H1 (cell line): ENCODE results near the gene BCAR3. TPM values are rescaled to one million over a fixed set of nuclear protein-coding genes. Genes with fewer than 3 reads are reported as not detected.

Source experiments
- EGR1 ChIP-seq: IDR thresholded peaks from 2 replicates; pipeline ENCODE4 v1.6.1; 2011; ENCODE audit warnings: low read depth, low read length, borderline replicate concordance
- EP300 ChIP-seq, 2 experiments: IDR thresholded peaks; 1 replicate in 1 of 2; 2 replicates in 1 of 2; pipeline ENCODE4 v1.6.1; 2011 to 2012; ENCODE audit warnings: low read depth in 2 of 2, low read length in 2 of 2, mild to moderate bottlenecking in 2 of 2, borderline replicate concordance in 1 of 2, inconsistent platforms in 1 of 2, moderate library complexity in 1 of 2
- GABPA ChIP-seq: IDR thresholded peaks from 2 replicates; pipeline ENCODE4 v1.6.1; 2011; ENCODE audit warnings: mild to moderate bottlenecking, low read length, moderate library complexity, borderline replicate concordance; ENCODE audit not compliant: insufficient read depth
- HDAC2 ChIP-seq, 2 experiments: fragments of 300-600 bp in 1 of 2; sonication (generic) in 1 of 2; IDR thresholded peaks; 2 replicates each; pipeline ENCODE4 v1.6.1; 2011 to 2012; ENCODE audit warnings: low read depth in 2 of 2, low read length in 2 of 2, mild to moderate bottlenecking in 2 of 2, moderate library complexity in 2 of 2, borderline replicate concordance in 1 of 2, inconsistent platforms in 1 of 2
- KDM4A ChIP-seq: IDR thresholded peaks from one replicate; pipeline ENCODE4 v1.7.1; 2012; ENCODE audit warnings: low read depth, mild to moderate bottlenecking, moderate library complexity, low read length, inconsistent platforms; ENCODE audit not compliant: severe bottlenecking
- PHF8 ChIP-seq: fragments of 200-600 bp; sonication (generic); conservative IDR thresholded peaks from 2 replicates; pipeline ENCODE4 v1.7.1; 2012; ENCODE audit warnings: low read depth, mild to moderate bottlenecking, inconsistent platforms, low read length, moderate library complexity
- SIN3A ChIP-seq, 2 experiments: IDR thresholded peaks in 1 of 2; conservative IDR thresholded peaks in 1 of 2; 2 replicates each; pipeline ENCODE4 v1.6.1; 2011 to 2012; ENCODE audit warnings: low read length in 2 of 2, improper control_type of control experiment in 1 of 2, low read depth in 1 of 2, mild to moderate bottlenecking in 1 of 2
- SRF ChIP-seq: IDR thresholded peaks from 2 replicates; pipeline ENCODE4 v1.6.1; 2011; ENCODE audit warnings: mild to moderate bottlenecking, low read depth, low read length, moderate library complexity
- TBP ChIP-seq: IDR thresholded peaks from 2 replicates; pipeline ENCODE4 v1.6.1; 2011; ENCODE audit warnings: low read depth, low read length, improper control_type of control experiment
- polyA plus RNA-seq, 7 experiments: library from polyadenylated mRNA; depleted of rRNA in 3 of 7; stranded (reverse) in 5 of 7; unstranded in 2 of 7; fragments of >200 nt in 5 of 7; fragments of 200-250 nt in 2 of 7; gene quantifications; 1 replicate in 5 of 7; 2 replicates in 1 of 7; 4 replicates in 1 of 7; pipeline versions ENCODE4 v1.2.1 to v1.2.3, GENCODE V29; 2011 to 2013; ENCODE audit warnings: missing spikeins in 2 of 7, mixed read lengths in 2 of 7
- total RNA-seq: library from RNA; stranded (reverse); fragmentation: NEBNext Ultra II Directional; extraction: Animal tissue kit (Norgen Biotek cat#: 25700); gene quantifications from 2 replicates; pipeline ENCODE4 v1.2.1, GENCODE V29; 2021

The BCAR3 gene
- total and polyA plus RNA-seq, 2 of the 8 experiments (the other 6 are each of a cell fraction or from before 2014, with no cell fraction given): 5.6 to 9.2 TPM

GRCh38 chr1:93694039-93694438 is 12.4 kb upstream of the BCAR3 start (continued):
- TF ChIP-seq EGR1: no peak
- TF ChIP-seq GABPA: no peak
- no peak for TF ChIP-seq SRF
- no peak for TF ChIP-seq PHF8
- TF ChIP-seq KDM4A: no peak
- no peak for TF ChIP-seq HDAC2 (IDR thresholded peaks at IDR 0.05; ENCODE audit: borderline replicate concordance in 1 of 2, low read depth in 2 of 2, low read length in 2 of 2)
- no peak for TF ChIP-seq EP300 (IDR thresholded peaks at IDR 0.05; ENCODE audit: borderline replicate concordance in 1 of 2, low read depth in 2 of 2, low read length in 2 of 2)
- TF ChIP-seq SIN3A (conservative IDR thresholded peaks at IDR 0.05 in 1 of 2, IDR thresholded peaks at IDR 0.05 in 1 of 2; ENCODE audit: low read depth in 1 of 2, low read length in 2 of 2): no peak
- TF ChIP-seq TBP: no peak
